ENCODE data around the gene STIM1.
A peak's percentile ranks its signal among the peaks of the same experiment; 100 is the strongest.
"Not testable (repeated sequence)": the region's sequence is repeated elsewhere in the genome, so short reads cannot be mapped to it uniquely, and the experiment has no call there.

STIM1 gene

GRCh38 chr11:3879216-3879966 lies 23.9 kb downstream of the STIM1 start:
- H3K4me3 Mint-ChIP-seq, result peak overlapping the region; percentile 29
- H3K9me3 Mint-ChIP-seq, result no peaks in the 10 kb centered on the region

GRCh38 chr11:3879967-3880542 lies 24.6 kb downstream of the STIM1 start:
- Mint-ChIP-seq H3K27me3 (no peaks in the 10 kb centered on the region), H3K4me1 (ENCODE audit: low read depth) (peaks cover 90% of the 10 kb centered on the region), H3K27ac (peak overlapping the region; percentile 93), H3K36me3 (ENCODE audit: low read depth) (peaks cover 14% of the 10 kb centered on the region), H3K9me3 (no peaks in the 10 kb centered on the region), H3K4me3 (peak overlapping the region; percentile 29)

More at GRCh38 chr11:3879216-3879966, 23.9 kb downstream of the STIM1 start:
- H3K27me3 Mint-ChIP-seq, result no peaks in the 10 kb centered on the region
- peak overlapping the region; percentile 86 for H3K27ac Mint-ChIP-seq
- peaks cover 92% of the 10 kb centered on the region for H3K4me1 Mint-ChIP-seq (ENCODE audit: low read depth)
- H3K36me3 Mint-ChIP-seq (ENCODE audit: low read depth), result peaks cover 17% of the 10 kb centered on the region

- Mint-ChIP-seq H3K4me1 (ENCODE audit: low read depth) (peaks cover 86% of the 10 kb centered on the region), H3K36me3 (ENCODE audit: low read depth) (peaks cover 14% of the 10 kb centered on the region), H3K4me3 (peak overlapping the region; percentile 54), H3K27me3 (no peaks in the 10 kb centered on the region), H3K9me3 (no peaks in the 10 kb centered on the region), H3K27ac (peak overlapping the region; percentile 93)
Observed at GRCh38 chr11:3880724-3881123, 25.3 kb downstream of the STIM1 start.

- H3K27ac Mint-ChIP-seq, result no peak overlapping the region
- H3K4me1 Mint-ChIP-seq (ENCODE audit: low read depth), result peaks cover 82% of the 10 kb centered on the region
- H3K9me3 Mint-ChIP-seq, result no peaks in the 10 kb centered on the region
- no peak overlapping the region for H3K4me3 Mint-ChIP-seq
- no peaks in the 10 kb centered on the region for H3K27me3 Mint-ChIP-seq
- H3K36me3 Mint-ChIP-seq (ENCODE audit: low read depth), result peaks cover 19% of the 10 kb centered on the region
Observed at GRCh38 chr11:3882655-3883054, 27.2 kb downstream of the STIM1 start.

GRCh38 chr11:3885855-3886254 lies 30.4 kb downstream of the STIM1 start:
- Mint-ChIP-seq H3K27me3 (no peaks in the 10 kb centered on the region), H3K4me3 (no peak overlapping the region), H3K9me3 (no peaks in the 10 kb centered on the region), H3K27ac (no peak overlapping the region), H3K36me3 (ENCODE audit: low read depth) (peaks cover 20% of the 10 kb centered on the region), H3K4me1 (ENCODE audit: low read depth) (peaks cover 76% of the 10 kb centered on the region)

GRCh38 chr11:3886985-3887384 lies 31.5 kb downstream of the STIM1 start:
- H3K9me3 Mint-ChIP-seq, result no peaks in the 10 kb centered on the region
- H3K4me3 Mint-ChIP-seq, result no peak overlapping the region
- peaks cover 77% of the 10 kb centered on the region for H3K4me1 Mint-ChIP-seq (ENCODE audit: low read depth)
- H3K27me3 Mint-ChIP-seq, result no peaks in the 10 kb centered on the region
- peaks cover 19% of the 10 kb centered on the region for H3K36me3 Mint-ChIP-seq (ENCODE audit: low read depth)
- no peak overlapping the region for H3K27ac Mint-ChIP-seq

- peaks cover 15% of the 10 kb centered on the region for H3K36me3 Mint-ChIP-seq (ENCODE audit: low read depth)
- H3K27ac Mint-ChIP-seq, result no peak overlapping the region
- H3K4me3 Mint-ChIP-seq, result no peak overlapping the region
- H3K4me1 Mint-ChIP-seq (ENCODE audit: low read depth), result peaks cover 77% of the 10 kb centered on the region
- H3K27me3 Mint-ChIP-seq, result no peaks in the 10 kb centered on the region
- H3K9me3 Mint-ChIP-seq, result no peaks in the 10 kb centered on the region
Observed at GRCh38 chr11:3888876-3889275, 33.4 kb downstream of the STIM1 start.

GRCh38 chr11:3890014-3890413 lies 34.5 kb downstream of the STIM1 start:
- Mint-ChIP-seq H3K4me1 (ENCODE audit: low read depth) (peaks cover 75% of the 10 kb centered on the region), H3K9me3 (no peaks in the 10 kb centered on the region), H3K27ac (peak overlapping the region; percentile 58)

GRCh38 chr11:3890806-3891205 lies 35.3 kb downstream of the STIM1 start:
- Mint-ChIP-seq H3K4me1 (ENCODE audit: low read depth) (peaks cover 79% of the 10 kb centered on the region), H3K27me3 (no peaks in the 10 kb centered on the region), H3K4me3 (no peak overlapping the region), H3K36me3 (ENCODE audit: low read depth) (peaks cover 11% of the 10 kb centered on the region), H3K9me3 (no peaks in the 10 kb centered on the region), H3K27ac (no peak overlapping the region)

More at GRCh38 chr11:3890014-3890413, 34.5 kb downstream of the STIM1 start:
- Mint-ChIP-seq H3K4me3 (no peak overlapping the region), H3K27me3 (no peaks in the 10 kb centered on the region), H3K36me3 (ENCODE audit: low read depth) (peaks cover 11% of the 10 kb centered on the region)

GRCh38 chr11:3891751-3892150 lies 36.3 kb downstream of the STIM1 start:
- Mint-ChIP-seq H3K4me1 (ENCODE audit: low read depth) (peaks cover 82% of the 10 kb centered on the region), H3K9me3 (no peaks in the 10 kb centered on the region), H3K4me3 (no peak overlapping the region), H3K27ac (no peak overlapping the region), H3K36me3 (ENCODE audit: low read depth) (peaks cover 8% of the 10 kb centered on the region), H3K27me3 (no peaks in the 10 kb centered on the region)

- H3K4me3 Mint-ChIP-seq, result no peak overlapping the region
Observed at GRCh38 chr11:3892156-3892555, 36.7 kb downstream of the STIM1 start.

GRCh38 chr11:3893311-3893710 lies 37.8 kb downstream of the STIM1 start:
- Mint-ChIP-seq H3K27ac (peak overlapping the region; percentile 72), H3K4me3 (peak overlapping the region; percentile 30)

More at GRCh38 chr11:3892156-3892555, 36.7 kb downstream of the STIM1 start:
- no peaks in the 10 kb centered on the region for H3K27me3 Mint-ChIP-seq
- H3K27ac Mint-ChIP-seq, result no peak overlapping the region
- peaks cover 81% of the 10 kb centered on the region for H3K4me1 Mint-ChIP-seq (ENCODE audit: low read depth)
- peaks cover 12% of the 10 kb centered on the region for H3K36me3 Mint-ChIP-seq (ENCODE audit: low read depth)
- H3K9me3 Mint-ChIP-seq, result no peaks in the 10 kb centered on the region

GRCh38 chr11:3894128-3894731 lies 38.8 kb downstream of the STIM1 start:
- H3K27me3 Mint-ChIP-seq, result no peaks in the 10 kb centered on the region
- peaks cover 12% of the 10 kb centered on the region for H3K36me3 Mint-ChIP-seq (ENCODE audit: low read depth)
- H3K9me3 Mint-ChIP-seq, result no peaks in the 10 kb centered on the region
- H3K4me1 Mint-ChIP-seq (ENCODE audit: low read depth), result peaks cover 66% of the 10 kb centered on the region
- H3K4me3 Mint-ChIP-seq, result peak overlapping the region; percentile 17
- H3K27ac Mint-ChIP-seq, result peak overlapping the region; percentile 72

More at GRCh38 chr11:3893311-3893710, 37.8 kb downstream of the STIM1 start:
- Mint-ChIP-seq H3K4me1 (ENCODE audit: low read depth) (peaks cover 72% of the 10 kb centered on the region), H3K9me3 (no peaks in the 10 kb centered on the region), H3K27me3 (no peaks in the 10 kb centered on the region), H3K36me3 (ENCODE audit: low read depth) (peaks cover 12% of the 10 kb centered on the region)

GRCh38 chr11:3896644-3897043 lies 41.2 kb downstream of the STIM1 start:
- Mint-ChIP-seq H3K27ac (no peak overlapping the region), H3K4me3 (no peak overlapping the region), H3K27me3 (no peaks in the 10 kb centered on the region), H3K9me3 (no peaks in the 10 kb centered on the region), H3K36me3 (ENCODE audit: low read depth) (peaks cover 6% of the 10 kb centered on the region), H3K4me1 (ENCODE audit: low read depth) (peaks cover 59% of the 10 kb centered on the region)

GRCh38 chr11:3900230-3900629 lies 44.8 kb downstream of the STIM1 start:
- H3K36me3 Mint-ChIP-seq (ENCODE audit: low read depth); H3K9me3 Mint-ChIP-seq; H3K27ac Mint-ChIP-seq; H3K27me3 Mint-ChIP-seq; H3K4me3 Mint-ChIP-seq: not testable (repeated sequence)
- H3K4me1 Mint-ChIP-seq (ENCODE audit: low read depth), result peaks cover 63% of the 10 kb centered on the region
